ENCODE data around the gene CAMKK1.

Gene CAMKK1

GRCh38 chr17:3893720-3894116 is 865 bp upstream of the CAMKK1 start:
- Histone ChIP-seq H3K27me3 (ENCODE audit: control insufficient read depth in 1 of 2, insufficient read depth in 2 of 2, low read length in 2 of 2) (no peaks in the 10 kb centered on the region), H3K9ac (ENCODE audit: low read length) (no peak overlapping the region), H3K9me3 (ENCODE audit: low read length) (no peaks in the 10 kb centered on the region), H3K36me3 (ENCODE audit: insufficient read depth, low read length) (no peaks in the 10 kb centered on the region), H3K27ac (ENCODE audit: low read depth, low read length) (peak overlapping the region; percentile 67), H3K4me1 (ENCODE audit: insufficient read depth, low read length) (peaks cover 40% of the 10 kb centered on the region), H3K4me3 (ENCODE audit: low read depth in 1 of 2, low read length in 2 of 2) (peak overlapping the region in 1 of 2 donors; percentile 49)

GRCh38 chr17:3892095-3892998 is 506 bp downstream of the CAMKK1 start:
- Histone ChIP-seq H3K27ac (ENCODE audit: low read depth, low read length) (peak overlapping the region; percentile 85), H3K9ac (ENCODE audit: low read length) (no peak overlapping the region), H3K4me1 (ENCODE audit: insufficient read depth, low read length) (peaks cover 54% of the 10 kb centered on the region), H3K36me3 (ENCODE audit: insufficient read depth, low read length) (no peaks in the 10 kb centered on the region), H3K27me3 (ENCODE audit: control insufficient read depth in 1 of 2, insufficient read depth in 2 of 2, low read length in 2 of 2) (no peaks in the 10 kb centered on the region), H3K4me3 (ENCODE audit: low read depth in 1 of 2, low read length in 2 of 2) (peak overlapping the region; percentile 58 to 77), H3K9me3 (ENCODE audit: low read length) (no peaks in the 10 kb centered on the region)

GRCh38 chr17:3891626-3892094 is 1.2 kb downstream of the CAMKK1 start:
- Histone ChIP-seq H3K9ac (ENCODE audit: low read length) (no peak overlapping the region), H3K9me3 (ENCODE audit: low read length) (no peaks in the 10 kb centered on the region), H3K4me1 (ENCODE audit: insufficient read depth, low read length) (peaks cover 61% of the 10 kb centered on the region), H3K4me3 (ENCODE audit: low read depth in 1 of 2, low read length in 2 of 2) (peak overlapping the region; percentile 58 to 77), H3K27ac (ENCODE audit: low read depth, low read length) (peak overlapping the region; percentile 85), H3K27me3 (ENCODE audit: control insufficient read depth in 1 of 2, insufficient read depth in 2 of 2, low read length in 2 of 2) (no peaks in the 10 kb centered on the region), H3K36me3 (ENCODE audit: insufficient read depth, low read length) (no peaks in the 10 kb centered on the region)

DNA sequence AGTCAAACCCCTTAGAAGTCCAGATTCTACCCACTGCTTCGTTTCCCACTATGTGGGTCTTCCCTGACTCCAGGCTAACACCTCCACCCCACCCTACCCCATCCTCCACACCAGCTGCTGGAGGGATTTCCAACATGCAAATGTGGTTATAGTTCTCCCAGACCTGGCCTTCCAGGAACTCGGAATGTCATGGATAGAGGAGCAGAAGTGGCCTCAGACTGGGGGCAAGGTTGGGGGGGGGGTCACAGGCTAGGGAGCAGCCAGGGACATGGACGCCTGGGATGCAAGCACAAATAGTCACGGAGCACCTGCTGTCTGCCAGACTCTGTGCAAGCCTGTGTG is 2.0 kb downstream of the CAMKK1 start:
- Histone ChIP-seq H3K36me3 (ENCODE audit: insufficient read depth, low read length) (no peaks in the 10 kb centered on the region), H3K27ac (ENCODE audit: low read depth, low read length) (peak overlapping the region; percentile 85), H3K4me3 (ENCODE audit: low read depth in 1 of 2, low read length in 2 of 2) (peak overlapping the region in 1 of 2 donors; percentile 12), H3K27me3 (ENCODE audit: control insufficient read depth in 1 of 2, insufficient read depth in 2 of 2, low read length in 2 of 2) (no peaks in the 10 kb centered on the region), H3K9me3 (ENCODE audit: low read length) (no peaks in the 10 kb centered on the region), H3K4me1 (ENCODE audit: insufficient read depth, low read length) (peaks cover 62% of the 10 kb centered on the region), H3K9ac (ENCODE audit: low read length) (peak overlapping the region; percentile 10)

DNA sequence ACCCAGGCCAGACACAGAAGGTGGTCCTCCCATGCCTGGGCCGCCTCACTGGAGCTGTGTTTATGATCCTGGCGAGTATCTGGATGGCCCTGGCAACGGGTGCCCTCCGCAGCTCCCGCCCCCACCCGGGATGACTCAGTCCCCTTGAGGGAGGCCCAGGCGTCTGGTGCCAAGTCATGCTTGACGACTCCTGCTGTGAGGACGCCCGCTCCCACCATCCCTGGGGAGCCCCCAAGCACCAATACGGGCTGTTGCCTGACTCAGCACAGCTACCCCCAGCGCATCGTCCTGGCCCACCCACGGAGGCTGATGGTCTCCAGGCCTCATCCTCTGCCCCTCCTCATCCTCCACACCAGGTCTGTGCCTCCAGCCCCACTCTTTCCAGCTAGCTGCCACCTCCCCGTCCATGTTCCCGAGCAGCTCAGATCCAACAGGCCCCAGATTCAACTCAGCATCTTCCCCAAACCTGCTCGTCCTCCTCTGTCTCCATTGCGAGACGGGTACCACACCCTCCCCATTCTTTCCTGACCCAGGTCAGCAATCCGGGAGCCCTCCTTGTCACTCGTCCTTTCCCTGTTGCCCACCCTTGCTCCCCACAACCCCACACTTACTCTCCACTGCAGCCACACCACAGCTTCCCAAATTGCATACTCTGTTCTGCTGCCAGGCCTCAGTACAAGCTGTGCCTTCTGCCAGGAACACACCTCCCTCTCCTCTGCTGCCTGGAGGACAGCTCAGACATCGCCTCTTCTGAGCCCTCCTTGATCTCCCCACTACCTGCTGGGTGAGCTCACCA is 2.6 kb downstream of the CAMKK1 start:
- no peaks in the 10 kb centered on the region for H3K27me3 ChIP-seq (ENCODE audit: control insufficient read depth in 1 of 2, insufficient read depth in 2 of 2, low read length in 2 of 2)
- H3K4me1 ChIP-seq (ENCODE audit: insufficient read depth, low read length) = peaks cover 62% of the 10 kb centered on the region
- peak overlapping the region; percentile 85 for H3K27ac ChIP-seq (ENCODE audit: low read depth, low read length)
- peaks cover under 1% of the 10 kb centered on the region for H3K36me3 ChIP-seq (ENCODE audit: insufficient read depth, low read length)
- peak overlapping the region in 1 of 2 donors; percentile 12 for H3K4me3 ChIP-seq (ENCODE audit: low read depth in 1 of 2, low read length in 2 of 2)
- no peaks in the 10 kb centered on the region for H3K9me3 ChIP-seq (ENCODE audit: low read length)
- peak overlapping the region; percentile 10 for H3K9ac ChIP-seq (ENCODE audit: low read length)

DNA sequence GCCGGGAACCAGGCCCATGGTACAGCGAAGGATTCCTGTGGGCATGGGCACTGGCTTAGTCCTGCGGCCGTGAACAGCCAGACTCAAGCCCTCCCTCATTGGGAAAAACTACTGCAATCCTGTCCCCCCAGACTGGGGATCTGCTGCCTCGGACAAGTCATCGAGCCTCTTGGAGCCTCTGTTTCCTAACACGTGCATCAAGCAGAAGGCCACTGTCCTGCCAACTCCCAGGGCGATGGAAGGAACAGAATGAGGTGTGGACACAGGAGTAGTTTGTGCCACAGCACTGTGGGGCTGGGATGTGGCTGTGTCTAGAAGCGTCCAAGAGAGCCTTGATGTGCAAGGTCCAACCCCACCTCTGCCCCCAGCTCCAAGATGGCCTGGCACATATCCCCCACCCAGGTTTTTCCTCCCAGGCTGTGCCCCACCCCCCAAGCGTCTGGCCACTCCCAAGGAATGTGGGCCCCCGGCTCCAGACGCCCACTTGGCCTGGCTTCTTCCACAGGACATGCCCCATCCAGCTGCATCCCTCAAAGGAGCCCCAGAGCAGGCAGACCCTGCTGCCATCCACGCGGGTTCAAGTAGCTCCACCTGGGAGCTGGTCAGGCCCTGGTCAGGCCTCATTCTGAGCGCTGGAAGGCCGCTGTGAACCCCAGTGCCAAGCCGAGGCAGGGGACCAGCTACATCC is 3.4 kb downstream of the CAMKK1 start:
- H3K4me3 ChIP-seq (ENCODE audit: low read depth in 1 of 2, low read length in 2 of 2) = no peak overlapping the region
- H3K4me1 ChIP-seq (ENCODE audit: insufficient read depth, low read length) = peaks cover 62% of the 10 kb centered on the region

DNA sequence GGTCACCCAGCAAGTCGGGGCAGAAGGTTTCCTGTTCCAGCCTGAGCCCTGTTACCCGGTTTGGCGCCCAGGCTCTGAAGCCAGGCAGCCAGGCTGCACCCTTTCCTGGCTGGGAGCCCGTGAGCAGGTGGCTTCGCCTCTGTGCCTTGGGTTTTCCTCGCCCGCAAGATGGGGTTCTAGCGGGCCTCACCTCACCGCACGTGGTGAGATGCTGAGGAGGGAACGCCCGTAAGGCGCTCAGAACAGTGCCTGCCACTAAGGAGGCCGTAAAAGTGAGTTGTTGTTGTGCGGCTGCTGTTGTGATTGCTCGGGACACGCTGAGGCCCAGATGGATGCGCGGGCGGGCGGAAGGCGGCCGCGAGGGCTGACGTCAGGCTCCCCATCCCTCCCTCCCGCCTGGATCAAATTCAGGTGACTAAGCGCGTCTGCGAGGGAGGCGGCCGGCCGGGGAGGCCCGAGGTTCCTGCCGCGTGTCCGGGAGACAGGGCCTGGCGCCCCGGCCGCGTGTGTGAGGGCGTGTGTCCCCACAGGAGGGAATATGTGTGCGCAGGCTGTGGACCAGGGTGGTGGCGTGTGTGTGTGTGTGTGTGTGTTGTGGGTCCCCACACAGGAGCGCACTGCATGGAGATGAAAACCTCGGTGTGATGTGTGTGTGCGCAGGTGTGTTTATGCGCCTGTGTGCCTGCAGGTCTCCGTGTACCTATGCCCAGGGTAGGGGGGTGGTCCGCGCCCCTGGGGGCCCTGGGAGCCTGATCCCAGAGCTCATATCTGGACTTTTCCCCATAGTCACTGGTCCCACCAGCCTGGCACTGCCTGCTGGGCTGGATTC is 4.3 kb downstream of the CAMKK1 start:
- Histone ChIP-seq H3K27me3 (ENCODE audit: control insufficient read depth in 1 of 2, insufficient read depth in 2 of 2, low read length in 2 of 2) (no peaks in the 10 kb centered on the region), H3K36me3 (ENCODE audit: insufficient read depth, low read length) (peaks cover 18% of the 10 kb centered on the region), H3K9me3 (ENCODE audit: low read length) (no peaks in the 10 kb centered on the region), H3K4me1 (ENCODE audit: insufficient read depth, low read length) (peaks cover 58% of the 10 kb centered on the region), H3K4me3 (ENCODE audit: low read depth in 1 of 2, low read length in 2 of 2) (peak overlapping the region in 1 of 2 donors; percentile 25), H3K27ac (ENCODE audit: low read depth, low read length) (peak overlapping the region; percentile 85), H3K9ac (ENCODE audit: low read length) (peak overlapping the region; percentile 25)

More for the DNA sequence above, 3.4 kb downstream of the CAMKK1 start:
- Histone ChIP-seq H3K27ac (ENCODE audit: low read depth, low read length) (peak overlapping the region; percentile 85), H3K9me3 (ENCODE audit: low read length) (no peaks in the 10 kb centered on the region), H3K9ac (ENCODE audit: low read length) (peak overlapping the region; percentile 20), H3K27me3 (ENCODE audit: control insufficient read depth in 1 of 2, insufficient read depth in 2 of 2, low read length in 2 of 2) (no peaks in the 10 kb centered on the region), H3K36me3 (ENCODE audit: insufficient read depth, low read length) (peaks cover 9% of the 10 kb centered on the region)

- H3K9me3 ChIP-seq (ENCODE audit: low read length) = no peaks in the 10 kb centered on the region
- H3K27me3 ChIP-seq (ENCODE audit: control insufficient read depth in 1 of 2, insufficient read depth in 2 of 2, low read length in 2 of 2) = no peaks in the 10 kb centered on the region
- peaks cover 55% of the 10 kb centered on the region for H3K4me1 ChIP-seq (ENCODE audit: insufficient read depth, low read length)
- H3K36me3 ChIP-seq (ENCODE audit: insufficient read depth, low read length) = peaks cover 21% of the 10 kb centered on the region
- peak overlapping the region; percentile 85 for H3K27ac ChIP-seq (ENCODE audit: low read depth, low read length)
- peak overlapping the region in 1 of 2 donors; percentile 25 for H3K4me3 ChIP-seq (ENCODE audit: low read depth in 1 of 2, low read length in 2 of 2)
- H3K9ac ChIP-seq (ENCODE audit: low read length) = peak overlapping the region; percentile 25
Measured at GRCh38 chr17:3887804-3888203, 5.0 kb downstream of the CAMKK1 start.

DNA sequence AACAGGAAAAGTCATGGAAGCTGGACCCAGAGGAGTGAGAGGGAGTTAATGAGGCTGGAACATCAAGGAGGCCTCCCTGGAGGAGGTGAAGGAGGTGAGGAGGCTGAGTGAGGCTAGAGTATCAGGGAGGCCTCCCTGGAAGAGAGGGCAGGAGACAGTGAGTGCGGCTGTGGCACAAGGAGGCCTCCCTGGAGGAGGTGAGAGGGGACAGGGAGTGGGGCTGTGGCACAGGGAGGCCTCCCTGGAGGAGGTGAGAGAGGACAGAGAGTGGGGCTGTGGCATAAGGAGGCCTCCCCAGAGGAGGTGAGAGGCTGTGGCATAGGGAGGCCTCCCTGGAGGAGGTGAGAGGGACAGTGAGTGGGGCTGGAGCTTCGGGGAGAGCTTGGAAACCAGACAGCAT is 5.5 kb downstream of the CAMKK1 start:
- Histone ChIP-seq H3K36me3 (ENCODE audit: insufficient read depth, low read length) (peaks cover 21% of the 10 kb centered on the region), H3K9me3 (ENCODE audit: low read length) (no peaks in the 10 kb centered on the region), H3K4me1 (ENCODE audit: insufficient read depth, low read length) (peaks cover 55% of the 10 kb centered on the region), H3K27me3 (ENCODE audit: control insufficient read depth in 1 of 2, insufficient read depth in 2 of 2, low read length in 2 of 2) (no peaks in the 10 kb centered on the region), H3K4me3 (ENCODE audit: low read depth in 1 of 2, low read length in 2 of 2) (no peak overlapping the region), H3K9ac (ENCODE audit: low read length) (peak overlapping the region; percentile 25), H3K27ac (ENCODE audit: low read depth, low read length) (peak overlapping the region; percentile 85)

GRCh38 chr17:3886776-3887175 is 6.1 kb downstream of the CAMKK1 start:
- peaks cover 21% of the 10 kb centered on the region for H3K36me3 ChIP-seq (ENCODE audit: insufficient read depth, low read length)
- H3K4me1 ChIP-seq (ENCODE audit: insufficient read depth, low read length) = peaks cover 52% of the 10 kb centered on the region
- no peaks in the 10 kb centered on the region for H3K9me3 ChIP-seq (ENCODE audit: low read length)
- no peak overlapping the region for H3K4me3 ChIP-seq (ENCODE audit: low read depth in 1 of 2, low read length in 2 of 2)
- H3K27me3 ChIP-seq (ENCODE audit: control insufficient read depth in 1 of 2, insufficient read depth in 2 of 2, low read length in 2 of 2) = no peaks in the 10 kb centered on the region
- H3K27ac ChIP-seq (ENCODE audit: low read depth, low read length) = no peak overlapping the region
- H3K9ac ChIP-seq (ENCODE audit: low read length) = no peak overlapping the region

Measured in muscle layer of colon (tissue), 2 donors.